ENCODE results near the gene CCDC187. TPM values are rescaled to one million over a fixed set of nuclear protein-coding genes. Genes with fewer than 3 reads are reported as not detected.

CCDC187 gene
- total and polyA plus RNA-seq, 12 donors: 0.02 to 0.07 (median 0.03) TPM; not detected in 8

DNA sequence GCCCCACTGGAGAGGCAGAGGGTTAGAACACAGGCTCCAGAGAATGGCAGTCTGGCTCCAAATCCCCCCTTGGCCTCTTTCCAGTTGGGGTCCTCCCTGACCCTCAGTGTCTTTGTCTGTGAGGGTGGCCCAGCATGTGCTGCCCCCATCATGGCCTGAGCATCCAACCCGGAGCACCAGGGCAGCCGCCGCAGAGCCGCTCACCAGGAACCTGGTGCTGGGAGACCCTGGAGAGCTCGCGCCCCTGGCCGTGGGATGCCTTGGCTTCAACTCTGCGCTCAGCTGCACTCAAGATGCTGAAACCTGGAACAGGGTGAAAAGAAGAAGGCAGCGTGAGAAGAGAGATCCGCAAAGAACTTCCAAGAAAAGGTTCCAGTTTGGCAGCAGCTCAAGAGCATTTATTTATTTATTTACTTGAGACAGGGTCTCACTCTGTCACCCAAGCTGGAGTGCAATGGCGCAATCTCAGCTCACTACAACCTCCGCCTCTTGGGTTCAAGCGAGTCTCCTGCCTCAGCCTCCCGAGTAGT lies 3.8 kb downstream of the CCDC187 start:
- Histone ChIP-seq H3K27ac (no peak overlapping the region), H3K36me3 (no peaks in the 10 kb centered on the region), H3K4me3 (no peak overlapping the region), H3K9me3 (no peaks in the 10 kb centered on the region), H3K27me3 (peaks cover 0 to 24% (median 3%) of the 10 kb centered on the region in 7 donors), H3K4me1 (peaks cover 0 to 4% (median 0%) of the 10 kb centered on the region in 9 donors)
- TF ChIP-seq, protein P1, sequence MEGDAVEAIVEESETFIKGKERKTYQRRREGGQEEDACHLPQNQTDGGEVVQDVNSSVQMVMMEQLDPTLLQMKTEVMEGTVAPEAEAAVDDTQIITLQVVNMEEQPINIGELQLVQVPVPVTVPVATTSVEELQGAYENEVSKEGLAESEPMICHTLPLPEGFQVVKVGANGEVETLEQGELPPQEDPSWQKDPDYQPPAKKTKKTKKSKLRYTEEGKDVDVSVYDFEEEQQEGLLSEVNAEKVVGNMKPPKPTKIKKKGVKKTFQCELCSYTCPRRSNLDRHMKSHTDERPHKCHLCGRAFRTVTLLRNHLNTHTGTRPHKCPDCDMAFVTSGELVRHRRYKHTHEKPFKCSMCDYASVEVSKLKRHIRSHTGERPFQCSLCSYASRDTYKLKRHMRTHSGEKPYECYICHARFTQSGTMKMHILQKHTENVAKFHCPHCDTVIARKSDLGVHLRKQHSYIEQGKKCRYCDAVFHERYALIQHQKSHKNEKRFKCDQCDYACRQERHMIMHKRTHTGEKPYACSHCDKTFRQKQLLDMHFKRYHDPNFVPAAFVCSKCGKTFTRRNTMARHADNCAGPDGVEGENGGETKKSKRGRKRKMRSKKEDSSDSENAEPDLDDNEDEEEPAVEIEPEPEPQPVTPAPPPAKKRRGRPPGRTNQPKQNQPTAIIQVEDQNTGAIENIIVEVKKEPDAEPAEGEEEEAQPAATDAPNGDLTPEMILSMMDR (IDR thresholded peaks at IDR 0.05): no peak
- no peak for DNase-seq
- ATAC-seq: no peak
- 88 to 89% methylated on average over 14 of the region's 14 CpGs for WGBS, 2 donors
- intact Hi-C loops (cut with DNase I): no loop called here

GRCh38 chr9:136299541-136299940 lies 4.4 kb downstream of the CCDC187 start:
- ATAC-seq: no peak
- H3K4me1 ChIP-seq: peaks cover 0 to under 1% (median 0%) of the 10 kb centered on the region in 9 donors
- WGBS, 2 donors: 51 to 55% methylated on average over 7 of the region's 7 CpGs
- no peaks in the 10 kb centered on the region for H3K36me3 ChIP-seq
- no peaks in the 10 kb centered on the region for H3K9me3 ChIP-seq
- TF ChIP-seq, protein P1 (IDR thresholded peaks at IDR 0.05): no peak
- intact Hi-C loops (cut with DNase I): no loop called here
- H3K27ac ChIP-seq: no peak overlapping the region
- H3K4me3 ChIP-seq: no peak overlapping the region
- H3K27me3 ChIP-seq: peaks cover 0 to 22% (median 0%) of the 10 kb centered on the region in 7 donors
- DNase-seq: no peak

DNA sequence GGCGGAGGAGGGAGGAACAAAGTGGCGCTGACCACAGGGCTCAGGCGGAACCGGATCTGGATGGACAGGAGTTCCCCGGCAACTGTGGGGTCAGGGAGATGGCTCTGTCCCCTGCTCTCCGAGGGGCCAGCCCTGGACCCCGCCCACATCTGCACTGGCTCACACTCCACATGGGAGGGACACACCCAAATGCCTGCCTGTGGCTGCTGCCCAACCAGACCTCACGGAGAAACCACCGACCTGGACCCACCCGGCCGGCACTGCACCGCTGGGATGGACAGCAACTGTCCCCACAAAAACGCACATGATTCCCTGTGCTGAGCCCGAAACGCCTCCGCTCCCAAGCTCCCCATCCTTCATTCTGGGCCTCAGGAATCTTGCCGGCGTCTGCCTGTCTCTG lies 4.8 kb downstream of the CCDC187 start:
- no peak for ATAC-seq
- intact Hi-C loops (cut with DNase I): no loop called here
- Histone ChIP-seq H3K9me3 (no peaks in the 10 kb centered on the region), H3K27ac (no peak overlapping the region), H3K4me1 (no peaks in the 10 kb centered on the region), H3K36me3 (no peaks in the 10 kb centered on the region), H3K27me3 (peaks cover 0 to 18% (median 0%) of the 10 kb centered on the region in 7 donors), H3K4me3 (no peak overlapping the region)
- DNase-seq: no peak
- TF ChIP-seq, protein P1 (IDR thresholded peaks at IDR 0.05): no peak
- 82% methylated on average over 18 of the region's 18 CpGs for WGBS, 2 donors

DNA sequence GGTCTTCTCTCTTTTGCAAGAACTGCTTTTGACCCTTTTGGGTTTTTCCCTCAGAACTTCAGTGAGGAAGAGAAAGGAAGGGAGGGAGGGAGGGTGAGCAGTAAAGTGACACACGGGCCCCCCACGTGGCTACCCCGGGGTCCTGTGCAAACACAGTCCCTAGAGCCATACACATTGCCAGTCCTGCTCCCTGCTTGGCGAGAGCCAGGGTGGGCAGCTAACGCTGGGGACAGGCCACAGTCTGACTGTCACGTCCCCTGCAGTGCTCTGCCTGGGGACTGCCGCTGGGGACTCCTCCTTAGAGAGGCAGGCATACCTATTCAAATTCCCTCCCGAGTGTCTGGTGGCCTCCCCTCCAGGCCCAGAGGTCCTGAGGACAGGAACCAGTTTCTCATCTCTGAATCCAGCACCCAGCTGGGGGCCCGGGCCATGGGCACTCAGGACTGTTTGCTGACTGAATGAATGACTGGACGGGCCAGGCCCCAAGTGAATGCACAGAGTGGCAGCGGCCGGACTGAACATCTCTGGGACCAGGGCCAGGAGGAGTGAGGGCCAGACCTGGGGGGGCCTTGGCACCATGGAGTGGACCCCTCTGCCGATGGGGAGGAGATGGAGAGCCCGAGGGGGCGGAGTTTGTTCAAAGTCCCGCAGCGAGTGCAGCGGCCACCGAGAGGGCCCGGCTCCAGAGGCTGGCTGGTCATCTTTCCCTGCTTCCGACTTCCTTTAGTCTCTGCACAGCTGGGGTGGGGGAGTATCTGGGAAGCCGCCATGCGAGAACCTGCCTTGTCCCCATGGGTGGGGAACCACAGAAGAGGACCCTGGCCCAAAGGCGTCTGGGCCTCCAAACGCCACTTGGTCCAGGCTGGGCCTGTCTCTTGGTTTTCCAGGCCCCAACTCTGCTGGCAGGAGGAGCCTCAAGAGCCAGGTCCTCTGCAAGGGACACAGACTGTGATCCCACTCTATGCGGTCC lies 5.8 kb downstream of the CCDC187 start:
- no peak overlapping the region for H3K4me3 ChIP-seq
- WGBS, 2 donors: 73% methylated on average over 26 of the region's 26 CpGs
- H3K4me1 ChIP-seq: no peaks in the 10 kb centered on the region
- TF ChIP-seq, protein P1 (IDR thresholded peaks at IDR 0.05): no peak
- H3K27ac ChIP-seq: no peak overlapping the region
- H3K9me3 ChIP-seq: no peaks in the 10 kb centered on the region
- no peaks in the 10 kb centered on the region for H3K36me3 ChIP-seq
- peaks cover 0 to 11% (median 0%) of the 10 kb centered on the region in 7 donors for H3K27me3 ChIP-seq
- DNase-seq: peak in 1 of 2 donors; percentile 9
- ATAC-seq: no peak
- intact Hi-C loops (cut with DNase I): no loop called here

Data from heart right ventricle (tissue), 16 donors.